C4-2B (cell line): ENCODE data around the gene HID1.

Experiments
- H3K27ac ChIP-seq: fragments of 450-650 bp; 2 replicates; pipeline ENCODE4 v1.5.1; 2017
- ZFX ChIP-seq: fragments of 450-650 bp; IDR thresholded peaks from 2 replicates; pipeline ENCODE4 v1.6.1; 2017
- TF ChIP-seq, protein P1 (sequence below): fragments of 450-650 bp; conservative IDR thresholded peaks from 2 replicates; pipeline ENCODE4 v1.5.1; 2017; ENCODE audit warnings: mild to moderate bottlenecking

Gene HID1

DNA sequence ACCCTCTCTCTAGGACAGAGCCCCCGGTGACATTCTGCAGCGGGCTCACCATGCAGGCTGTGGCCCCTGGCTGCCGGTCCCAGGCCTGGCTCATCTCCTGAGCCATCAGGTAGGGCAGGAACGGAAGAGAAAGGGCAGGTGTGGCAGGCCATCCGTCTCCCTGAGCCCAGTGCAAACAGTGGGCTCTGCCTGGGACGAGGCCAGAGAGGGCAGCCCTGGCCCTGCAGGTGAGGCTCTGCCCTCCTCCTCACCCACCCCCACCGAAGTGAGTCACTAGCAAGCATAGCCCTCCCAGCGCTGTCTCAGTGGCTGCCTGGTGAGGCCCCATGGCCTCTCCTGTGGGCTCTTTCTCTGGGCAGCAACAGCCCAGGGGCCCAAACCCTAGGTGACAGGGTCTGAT, 22.4 kb downstream of the HID1 start:
- TF ChIP-seq, protein P1, sequence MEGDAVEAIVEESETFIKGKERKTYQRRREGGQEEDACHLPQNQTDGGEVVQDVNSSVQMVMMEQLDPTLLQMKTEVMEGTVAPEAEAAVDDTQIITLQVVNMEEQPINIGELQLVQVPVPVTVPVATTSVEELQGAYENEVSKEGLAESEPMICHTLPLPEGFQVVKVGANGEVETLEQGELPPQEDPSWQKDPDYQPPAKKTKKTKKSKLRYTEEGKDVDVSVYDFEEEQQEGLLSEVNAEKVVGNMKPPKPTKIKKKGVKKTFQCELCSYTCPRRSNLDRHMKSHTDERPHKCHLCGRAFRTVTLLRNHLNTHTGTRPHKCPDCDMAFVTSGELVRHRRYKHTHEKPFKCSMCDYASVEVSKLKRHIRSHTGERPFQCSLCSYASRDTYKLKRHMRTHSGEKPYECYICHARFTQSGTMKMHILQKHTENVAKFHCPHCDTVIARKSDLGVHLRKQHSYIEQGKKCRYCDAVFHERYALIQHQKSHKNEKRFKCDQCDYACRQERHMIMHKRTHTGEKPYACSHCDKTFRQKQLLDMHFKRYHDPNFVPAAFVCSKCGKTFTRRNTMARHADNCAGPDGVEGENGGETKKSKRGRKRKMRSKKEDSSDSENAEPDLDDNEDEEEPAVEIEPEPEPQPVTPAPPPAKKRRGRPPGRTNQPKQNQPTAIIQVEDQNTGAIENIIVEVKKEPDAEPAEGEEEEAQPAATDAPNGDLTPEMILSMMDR = no peak
- TF ChIP-seq ZFX = no peak

DNA sequence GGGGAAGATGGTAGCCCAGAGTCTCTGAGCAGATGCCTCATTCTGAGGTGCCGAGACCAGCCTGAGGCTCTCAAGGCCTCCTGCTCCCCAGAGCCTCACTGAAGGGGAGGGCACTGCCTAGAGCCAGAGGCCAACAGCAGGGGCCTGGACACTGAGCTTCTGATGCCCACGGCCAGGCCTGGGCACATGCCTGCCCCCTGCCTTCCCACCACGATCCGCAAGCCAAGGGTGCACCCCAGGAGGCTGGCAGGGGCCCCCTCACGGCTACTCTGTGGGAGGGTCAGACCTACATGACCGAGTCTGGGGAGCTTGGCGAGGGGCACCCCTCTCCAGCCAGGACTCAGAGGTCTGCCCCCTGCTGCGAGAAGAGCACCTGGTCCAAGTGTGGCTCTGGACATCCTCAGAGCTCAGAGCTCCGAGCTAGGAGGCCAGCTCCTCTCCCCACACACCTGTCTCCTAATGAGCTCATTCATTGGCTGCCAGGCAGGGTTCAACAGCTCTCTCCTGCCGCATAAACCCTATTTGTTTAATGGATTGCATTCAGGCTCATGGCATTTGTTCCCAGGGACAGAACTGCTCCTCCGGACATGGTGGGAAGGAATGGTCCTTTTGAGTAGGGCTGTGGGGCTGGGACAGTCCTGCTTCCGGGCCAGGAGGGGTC, 23.0 kb downstream of the HID1 start:
- TF ChIP-seq ZFX = no peak
- no peak overlapping the region for H3K27ac ChIP-seq

More for the DNA sequence above, 22.4 kb downstream of the HID1 start:
- H3K27ac ChIP-seq = no peak overlapping the region

DNA sequence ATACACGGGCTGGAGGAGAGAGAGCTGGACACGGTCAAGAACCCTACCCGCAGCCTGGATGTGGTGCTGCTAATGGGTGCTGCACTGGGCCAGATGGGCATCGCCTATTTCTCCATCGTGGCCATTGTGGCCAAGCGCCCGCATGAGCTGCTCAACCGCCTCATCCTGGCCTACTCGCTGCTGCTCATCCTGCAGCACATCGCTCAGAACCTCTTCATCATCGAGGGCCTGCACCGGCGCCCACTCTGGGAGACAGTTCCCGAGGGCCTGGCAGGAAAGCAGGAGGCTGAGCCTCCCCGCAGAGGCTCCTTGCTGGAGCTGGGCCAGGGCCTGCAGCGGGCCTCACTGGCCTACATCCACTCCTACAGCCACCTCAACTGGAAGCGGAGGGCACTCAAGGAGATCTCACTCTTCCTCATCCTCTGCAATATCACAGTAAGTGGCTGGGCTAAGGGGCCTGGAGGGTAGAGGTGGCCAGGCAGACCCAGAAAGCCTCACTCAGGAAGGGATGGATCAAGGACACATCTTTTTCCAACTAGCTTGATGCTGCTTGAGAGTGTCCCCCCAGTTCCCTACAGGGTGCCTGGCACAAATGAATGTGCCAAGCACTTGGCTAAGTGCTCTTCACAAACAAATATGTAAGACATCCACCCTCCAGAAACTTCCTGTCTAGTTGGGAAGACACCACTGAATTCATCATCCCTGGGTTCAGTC, 25.4 kb downstream of the HID1 start:
- no peak for TF ChIP-seq ZFX
- TF ChIP-seq, protein P1 = no peak
- H3K27ac ChIP-seq = no peak overlapping the region

DNA sequence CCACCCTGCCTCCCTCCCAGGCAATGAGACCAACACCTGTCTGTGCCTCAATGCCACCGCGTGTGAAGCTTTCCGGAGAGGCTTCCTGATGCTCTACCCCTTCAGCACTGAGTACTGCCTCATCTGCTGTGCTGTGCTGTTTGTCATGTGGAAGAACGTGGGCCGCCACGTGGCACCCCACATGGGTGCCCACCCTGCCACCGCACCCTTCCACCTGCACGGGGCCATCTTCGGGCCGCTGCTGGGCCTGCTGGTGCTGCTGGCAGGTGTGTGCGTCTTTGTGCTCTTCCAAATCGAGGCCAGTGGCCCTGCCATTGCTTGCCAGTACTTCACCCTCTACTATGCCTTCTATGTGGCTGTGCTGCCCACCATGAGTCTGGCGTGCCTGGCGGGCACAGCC, 25.9 kb downstream of the HID1 start:
- no peak overlapping the region for H3K27ac ChIP-seq
- TF ChIP-seq, protein P1 = no peak
- no peak for TF ChIP-seq ZFX

DNA sequence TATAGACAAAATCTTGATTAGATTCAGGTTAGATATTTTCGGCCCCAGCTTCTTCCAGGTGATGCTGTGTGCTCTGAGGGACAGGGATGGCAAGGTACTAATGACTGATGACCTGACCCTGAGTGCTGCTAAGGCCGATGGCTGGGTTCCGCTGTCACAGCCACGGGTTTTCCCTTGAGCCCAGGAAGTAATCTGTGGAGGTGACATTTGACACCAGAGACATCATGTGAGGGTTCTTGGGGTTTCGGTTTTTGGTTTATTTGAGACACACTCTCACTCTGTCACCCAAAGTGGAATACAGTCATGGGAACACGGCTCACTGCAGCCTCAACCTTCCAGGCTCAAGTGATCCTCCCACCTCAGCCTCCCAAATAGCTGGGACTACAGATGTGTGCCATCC, 27.0 kb downstream of the HID1 start:
- H3K27ac ChIP-seq = no peak overlapping the region
- TF ChIP-seq, protein P1 = no peak
- TF ChIP-seq ZFX = no peak

DNA sequence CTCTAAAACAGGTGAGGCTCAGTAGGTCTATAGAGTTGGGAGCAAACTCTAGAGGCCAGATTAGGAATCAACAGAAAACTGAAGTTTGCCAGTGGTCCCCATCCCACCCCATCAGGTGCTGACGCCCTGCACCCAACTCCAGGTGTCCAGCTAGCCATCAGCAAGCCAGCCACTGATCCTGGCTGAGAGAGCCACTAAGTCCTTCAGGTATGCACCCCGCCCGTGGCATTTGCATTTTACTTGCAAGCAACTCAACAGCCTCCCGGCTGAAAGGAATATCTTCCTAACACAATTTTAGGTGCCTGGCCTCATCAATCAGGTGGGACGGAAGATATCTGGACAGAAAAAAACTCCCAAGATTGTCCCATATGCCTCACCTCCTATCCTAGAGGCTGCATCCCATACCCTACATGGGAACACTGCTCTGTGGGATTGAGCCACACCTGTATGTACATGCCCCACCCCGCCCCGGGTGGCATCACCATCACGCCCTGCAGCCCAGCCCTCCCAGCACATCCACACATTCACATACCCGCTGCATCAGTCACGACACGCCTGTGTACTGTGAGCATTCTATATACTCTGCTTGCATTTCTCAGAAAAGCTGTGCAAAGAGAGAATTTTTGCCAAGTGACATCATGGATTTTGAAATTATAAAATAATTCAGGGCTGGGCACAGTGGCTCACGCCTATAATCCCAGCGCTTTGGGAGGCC, 28.6 kb downstream of the HID1 start:
- TF ChIP-seq, protein P1 = no peak
- TF ChIP-seq ZFX = no peak
- no peak overlapping the region for H3K27ac ChIP-seq

DNA sequence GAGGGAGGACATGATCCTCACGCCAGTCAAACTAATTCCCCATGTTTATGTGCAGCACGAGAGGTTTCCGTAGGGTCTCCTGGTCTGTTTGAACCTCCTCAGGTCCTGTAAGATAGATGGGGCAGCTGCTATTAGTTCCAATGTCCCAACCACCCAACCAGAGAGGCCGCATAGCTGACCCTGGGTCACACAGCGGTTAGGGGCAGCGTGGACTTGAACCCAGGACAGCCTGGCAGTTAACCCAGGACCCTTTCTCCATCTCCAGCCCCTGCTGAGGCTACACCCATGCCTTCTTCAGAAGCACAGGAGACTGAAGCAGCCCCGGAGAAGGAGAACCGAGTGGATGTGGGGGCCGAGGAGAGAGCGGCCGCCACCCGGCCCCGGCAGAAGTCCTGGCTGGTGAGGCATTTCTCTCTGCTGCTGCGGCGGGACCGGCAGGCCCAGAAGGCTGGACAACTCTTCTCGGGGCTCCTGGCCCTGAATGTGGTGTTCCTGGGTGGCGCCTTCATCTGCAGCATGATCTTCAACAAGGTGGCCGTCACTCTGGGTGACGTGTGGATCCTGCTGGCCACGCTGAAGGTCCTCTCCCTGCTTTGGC, 31.3 kb downstream of the HID1 start:
- no peak for TF ChIP-seq ZFX
- TF ChIP-seq, protein P1 = no peak
- H3K27ac ChIP-seq = no peak overlapping the region
